Stimulated activated CD4-positive, alpha-beta T cell treated with anti-CD3 and anti-CD28 coated beads, TNF-alpha, amount 100 ng/mL, for 4 hours (primary cell): Measurements from ENCODE around the gene DOCK1.
A peak's percentile ranks its signal among the peaks of the same experiment; 100 is the strongest.

Source experiments
- DNase-seq, 3 experiments: peaks; one replicate each; pipeline ENCODE4 v3.0.0-alpha.2; 2020; ENCODE audit warnings: low read depth in 3 of 3

The DOCK1 gene

DNA sequence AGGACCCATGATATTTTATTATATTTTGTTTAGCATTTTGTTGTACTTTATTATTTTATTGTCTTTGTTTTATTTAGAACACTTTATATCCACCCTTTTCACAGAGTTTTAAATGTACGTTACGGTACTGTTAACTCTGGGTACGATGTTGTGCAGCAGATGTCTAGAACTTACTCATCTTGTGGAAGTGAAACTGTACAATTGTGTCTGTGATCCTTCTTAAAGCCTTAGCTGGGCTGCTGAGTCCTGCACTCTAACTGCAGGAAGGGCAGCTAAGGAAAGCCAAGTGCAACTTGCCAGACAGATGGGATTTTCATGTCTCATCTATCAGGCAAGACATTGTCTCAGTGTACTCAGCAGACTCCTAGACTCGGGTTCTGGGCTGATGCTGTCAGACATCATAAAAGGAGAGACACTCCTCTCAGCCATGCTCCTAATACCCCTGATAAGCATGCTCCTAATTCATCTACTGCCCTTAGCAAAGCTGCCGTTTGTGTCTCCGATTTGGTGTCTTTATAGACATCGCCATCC is 305.8 kb downstream of the DOCK1 start:
- DNase-seq, result no peak

DNA sequence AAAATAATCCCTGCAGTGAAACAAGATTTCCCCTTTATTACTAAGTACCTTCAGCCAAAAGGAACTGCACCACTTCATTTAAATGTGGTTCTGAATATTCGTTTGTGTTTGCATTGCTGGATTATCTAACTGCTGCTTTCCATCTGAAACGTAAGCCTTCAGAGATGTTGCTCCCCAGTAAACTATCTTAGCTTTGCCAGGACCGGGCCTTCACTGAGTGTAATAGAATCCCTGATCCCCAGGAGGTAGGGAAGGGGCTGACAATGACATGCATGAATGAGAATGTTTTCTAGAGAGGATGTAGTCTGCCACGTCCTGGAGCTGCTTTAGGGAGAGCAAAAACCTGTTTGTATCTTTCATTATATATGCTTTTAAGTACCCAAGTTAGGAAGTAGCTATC is 310.6 kb downstream of the DOCK1 start:
- no peak for DNase-seq

DNA sequence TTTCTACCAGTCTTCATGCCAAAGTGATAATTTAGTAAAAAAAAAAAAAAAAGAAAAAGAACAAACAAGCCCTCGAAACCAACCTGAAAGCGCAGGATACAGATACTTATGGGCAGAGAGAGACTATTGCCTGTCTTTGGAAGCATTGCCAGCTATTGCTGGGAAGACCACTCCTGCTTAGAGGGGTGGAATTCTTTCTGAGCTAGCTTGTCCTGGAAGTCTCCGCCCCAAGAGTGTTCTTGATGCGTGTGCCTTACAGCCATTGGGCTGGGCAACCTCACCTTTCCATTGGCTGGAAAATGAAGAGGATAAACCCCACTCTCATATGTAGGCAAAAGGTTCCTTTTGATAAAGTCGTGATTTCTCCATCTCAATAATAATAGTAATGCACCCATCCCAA is 311.0 kb downstream of the DOCK1 start:
- DNase-seq, result no peak

DNA sequence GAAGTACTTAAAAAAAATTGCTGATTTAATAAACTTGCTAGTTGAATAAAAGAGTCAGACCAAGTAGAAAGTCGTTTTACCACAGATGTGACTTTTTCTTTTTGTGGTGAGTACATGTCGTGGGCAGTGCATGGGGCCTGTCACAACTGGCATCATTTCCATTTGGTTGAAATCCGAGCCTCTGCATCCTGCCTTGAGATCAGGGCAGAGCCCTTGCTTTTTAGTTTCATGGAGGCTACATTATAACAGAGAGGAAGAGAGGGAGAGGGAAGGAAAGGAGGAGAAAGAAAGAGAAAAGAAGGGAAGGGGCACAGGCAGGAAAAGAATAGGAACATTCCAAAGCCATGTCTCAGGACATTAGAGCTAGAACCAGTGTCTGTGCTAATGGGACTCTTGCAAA is 311.6 kb downstream of the DOCK1 start:
- no peak for DNase-seq

DNA sequence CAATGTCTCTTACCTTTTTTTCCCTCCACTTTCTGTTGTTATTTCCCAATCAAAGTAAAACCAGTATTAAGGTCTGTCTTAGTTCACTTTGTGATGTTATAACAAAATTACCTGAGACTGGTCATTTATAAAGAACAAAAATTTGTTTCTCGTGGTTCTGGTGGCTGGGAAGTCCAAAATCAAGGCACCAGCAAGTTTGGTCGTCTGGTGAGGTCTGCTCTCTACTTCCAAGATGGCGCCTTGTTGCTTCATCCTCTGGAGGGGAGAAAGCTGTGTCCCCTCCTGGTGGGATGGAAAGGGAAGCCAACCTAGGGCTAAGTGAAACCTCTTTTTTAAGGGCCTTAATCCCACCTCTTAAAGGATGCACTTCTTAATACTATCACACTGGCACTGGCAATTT is 313.4 kb downstream of the DOCK1 start:
- no peak for DNase-seq

DNA sequence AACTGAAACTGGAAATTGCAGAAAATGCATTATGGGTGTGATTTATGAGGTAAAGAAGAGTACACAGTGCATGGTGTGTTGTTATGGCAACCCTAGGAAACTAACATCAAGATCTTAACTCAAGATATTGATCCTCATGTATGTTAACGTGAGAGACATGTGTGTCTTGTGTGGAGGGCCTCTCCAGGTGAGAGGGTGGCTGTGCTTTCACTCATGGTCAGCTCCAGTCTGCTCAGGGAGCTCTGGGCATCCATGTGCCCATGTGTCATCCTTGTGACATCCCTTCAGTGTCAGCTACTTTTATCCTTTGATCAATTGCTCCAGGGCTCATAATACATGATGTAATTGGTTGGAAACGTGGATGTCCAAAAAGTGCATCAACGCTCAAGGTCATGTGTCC is 316.1 kb downstream of the DOCK1 start:
- DNase-seq, result no peak

DNA sequence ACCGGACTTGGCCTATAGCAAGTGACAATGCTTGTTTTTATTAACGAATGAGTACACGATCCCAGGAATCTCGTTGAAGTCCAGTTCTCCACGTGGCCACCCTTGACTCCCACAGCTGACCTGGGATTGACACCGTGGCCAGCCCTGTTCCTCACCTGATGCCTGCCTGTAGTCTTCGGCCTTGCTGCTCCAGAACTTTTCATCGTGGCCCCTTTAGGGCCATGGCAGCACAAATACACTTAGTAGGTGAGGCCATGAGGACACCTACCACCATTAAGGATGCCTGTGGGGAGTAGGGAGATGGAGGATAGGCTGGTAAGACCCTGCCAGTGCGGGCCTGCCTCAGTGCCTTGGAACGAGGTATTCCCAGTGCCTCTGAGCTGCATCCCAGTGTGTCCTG is 321.8 kb downstream of the DOCK1 start:
- no peak for DNase-seq

DNA sequence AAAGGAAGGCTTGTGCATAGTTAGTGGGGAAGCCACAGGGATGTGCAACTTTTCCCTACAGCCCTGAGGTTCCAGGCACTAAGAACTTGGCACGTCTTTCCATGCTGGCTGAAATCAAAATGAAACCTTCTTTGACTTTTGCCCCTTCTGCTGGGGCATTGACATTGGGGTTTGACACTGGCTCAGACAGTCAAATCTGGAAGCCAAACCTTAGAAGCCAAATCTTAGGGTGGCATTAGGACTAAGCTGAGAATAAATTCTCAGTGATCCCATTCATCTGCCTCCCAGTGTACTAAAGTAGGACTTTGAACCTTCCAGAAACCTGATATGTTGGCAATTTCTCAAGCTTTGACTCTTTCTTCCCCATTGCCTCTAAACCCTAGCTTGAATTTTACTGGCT is 322.4 kb downstream of the DOCK1 start:
- DNase-seq, result no peak

DNA sequence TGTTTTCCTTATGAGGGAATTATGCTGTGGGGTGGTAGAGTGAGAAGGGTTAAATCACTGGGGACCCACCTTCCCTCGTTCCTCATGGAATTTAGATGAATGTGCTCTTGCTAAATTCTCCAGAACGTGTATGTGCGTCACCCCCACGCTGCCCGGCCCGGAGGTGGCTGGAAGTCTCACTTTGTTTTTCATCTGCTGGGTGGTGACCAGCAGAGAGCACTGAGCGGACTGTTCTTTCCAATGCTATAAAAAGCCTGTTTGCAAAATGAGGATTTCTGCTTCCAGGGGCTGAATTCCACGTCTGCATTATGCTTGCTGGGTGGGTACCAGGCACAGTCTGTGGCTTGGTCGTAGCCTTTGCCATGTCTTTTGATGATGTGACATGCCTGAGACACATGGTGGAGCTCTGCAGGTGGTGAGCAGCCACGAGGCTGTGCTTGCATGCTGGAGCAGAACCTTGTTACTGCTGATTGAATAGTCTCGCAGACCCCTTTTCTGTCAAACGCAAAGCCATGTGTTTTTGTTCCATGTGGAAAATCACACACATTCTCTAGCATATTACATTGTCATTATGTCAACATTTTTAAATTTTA is 323.1 kb downstream of the DOCK1 start:
- DNase-seq, result no peak

DNA sequence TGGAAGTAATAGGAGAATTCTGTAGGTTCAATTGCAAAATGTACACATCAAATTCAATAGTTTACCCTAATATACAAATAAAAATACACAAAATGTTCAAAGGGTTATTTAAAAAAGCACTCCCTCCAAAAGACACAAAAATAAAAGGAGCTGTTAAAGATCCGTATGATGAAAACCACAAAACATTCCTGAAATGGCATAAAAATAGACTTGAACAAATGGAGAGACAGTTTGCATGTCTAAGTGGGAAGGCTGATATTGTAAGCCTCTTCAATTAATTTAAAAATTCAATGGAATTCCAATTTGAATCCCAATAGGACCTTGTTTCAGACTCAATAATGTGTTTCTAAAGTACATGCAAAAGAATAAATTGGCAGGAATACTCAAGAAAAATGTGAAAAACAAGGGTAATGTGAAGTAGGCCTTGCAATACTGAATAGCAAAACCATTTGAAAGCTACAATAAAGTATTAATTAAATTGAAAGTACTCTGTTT is 329.1 kb downstream of the DOCK1 start:
- DNase-seq, result no peak

DNA sequence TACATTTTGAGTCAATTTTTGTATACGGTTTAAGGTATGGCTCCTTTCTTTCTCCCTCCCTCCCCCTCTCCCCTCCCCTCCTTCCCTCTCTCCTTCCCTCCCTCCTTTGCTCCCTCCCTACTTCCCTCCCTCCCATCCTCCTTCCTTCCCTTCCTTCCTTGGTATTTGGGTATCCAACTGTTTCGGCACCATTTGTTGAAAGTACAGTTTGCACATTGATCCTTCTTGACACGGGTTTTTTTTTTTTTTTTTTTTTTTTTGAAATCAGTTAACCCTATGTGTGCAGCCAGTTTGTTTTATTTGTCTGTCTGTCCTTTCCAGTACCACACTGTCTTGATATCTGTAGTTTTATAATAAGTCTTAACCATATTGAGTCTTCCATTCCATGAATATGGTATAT is 331.0 kb downstream of the DOCK1 start:
- no peak for DNase-seq

DNA sequence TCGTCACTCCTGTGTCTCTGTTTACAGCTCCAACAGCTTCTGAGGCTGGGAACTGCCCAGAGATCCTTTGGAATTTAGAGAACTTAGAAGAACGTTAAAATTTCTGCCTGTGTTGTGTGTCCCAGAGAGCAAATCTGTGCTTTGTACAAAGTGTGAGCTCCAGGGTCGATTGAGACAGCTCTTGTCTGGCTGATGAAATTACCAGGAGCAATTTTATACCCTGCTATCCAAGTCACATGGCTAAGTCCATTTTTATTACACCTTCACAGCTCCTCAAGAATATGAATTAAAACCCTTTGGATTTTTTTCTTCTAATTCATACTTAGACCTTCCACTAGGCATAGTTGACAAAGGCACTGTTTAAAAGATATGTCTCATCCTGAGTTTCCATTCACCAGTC is 337.7 kb downstream of the DOCK1 start:
- no peak for DNase-seq

DNA sequence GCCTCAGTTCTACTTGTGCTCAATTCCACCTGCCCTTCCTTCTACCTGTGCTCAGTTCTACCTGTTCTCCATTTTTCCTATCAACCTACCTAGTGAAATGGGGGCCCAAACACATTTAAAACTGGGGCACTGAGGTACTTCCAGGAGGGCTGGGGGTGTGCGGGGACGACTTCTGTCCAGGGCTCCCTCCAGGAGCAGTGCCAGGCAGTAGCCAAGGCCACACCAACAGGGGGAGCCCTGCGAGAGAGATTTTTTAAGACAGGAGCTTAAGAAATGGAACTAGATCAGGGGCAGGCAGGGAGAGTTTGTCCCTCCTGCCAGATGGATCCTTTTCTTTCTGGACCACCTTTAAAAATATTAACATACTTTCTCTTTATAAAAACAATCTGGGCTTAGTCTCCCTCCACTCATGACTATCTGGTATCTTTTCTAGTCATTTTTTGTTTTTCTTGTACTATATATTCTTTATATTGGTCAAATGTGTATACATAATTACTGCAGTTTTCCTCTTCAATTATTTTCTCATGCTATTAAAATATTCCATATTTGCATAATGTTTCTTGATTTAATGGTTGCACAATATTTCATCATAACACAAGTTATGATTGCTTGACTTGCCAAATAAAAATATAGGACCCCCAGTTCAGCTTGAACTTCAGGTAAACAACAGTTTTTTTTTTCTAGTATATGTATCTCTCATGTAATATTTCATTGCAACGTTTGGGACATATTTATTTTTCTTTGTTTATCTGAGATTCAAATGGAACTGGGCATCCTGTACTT is 338.5 kb downstream of the DOCK1 start:
- peak in 1 of 3 experiments; percentile 1 for DNase-seq

DNA sequence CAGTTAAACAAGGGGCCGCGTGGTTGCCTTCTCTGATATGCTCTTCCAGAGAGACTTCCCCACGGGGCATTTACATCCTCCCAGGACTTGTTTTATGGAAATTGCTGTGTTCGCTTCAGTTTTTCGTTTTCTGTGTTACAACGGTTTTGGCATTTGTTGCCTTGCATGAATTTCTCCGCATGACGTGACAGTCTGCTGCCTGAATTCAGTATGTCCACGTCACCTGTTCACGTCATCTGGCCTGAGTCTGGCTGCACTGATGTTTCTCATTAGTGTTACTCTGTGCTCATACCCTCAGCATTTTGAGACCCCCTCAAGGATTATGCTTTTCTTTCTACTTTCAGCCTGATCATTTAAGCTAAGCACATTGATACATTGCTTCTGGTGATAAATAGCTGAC is 340.2 kb downstream of the DOCK1 start:
- DNase-seq, result no peak

DNA sequence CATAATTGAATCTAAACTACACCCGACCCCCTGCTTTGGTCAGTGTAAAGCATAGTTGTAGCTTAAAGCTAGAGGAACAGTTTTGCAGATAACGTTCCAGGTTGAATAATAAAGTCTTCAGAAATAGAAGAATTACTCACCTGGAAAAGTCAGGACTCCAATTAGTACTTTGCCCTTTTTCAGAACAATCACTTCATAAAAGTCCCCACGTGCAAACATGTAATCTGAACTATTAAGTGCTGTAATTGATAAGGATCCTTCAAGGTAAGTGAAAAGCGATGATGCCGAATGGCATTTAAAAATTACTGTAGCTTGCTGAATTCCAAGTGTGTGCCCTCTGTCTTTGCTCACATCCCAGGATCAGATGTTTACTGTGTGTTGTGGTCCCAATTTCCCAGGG is 344.8 kb downstream of the DOCK1 start:
- DNase-seq, result no peak

DNA sequence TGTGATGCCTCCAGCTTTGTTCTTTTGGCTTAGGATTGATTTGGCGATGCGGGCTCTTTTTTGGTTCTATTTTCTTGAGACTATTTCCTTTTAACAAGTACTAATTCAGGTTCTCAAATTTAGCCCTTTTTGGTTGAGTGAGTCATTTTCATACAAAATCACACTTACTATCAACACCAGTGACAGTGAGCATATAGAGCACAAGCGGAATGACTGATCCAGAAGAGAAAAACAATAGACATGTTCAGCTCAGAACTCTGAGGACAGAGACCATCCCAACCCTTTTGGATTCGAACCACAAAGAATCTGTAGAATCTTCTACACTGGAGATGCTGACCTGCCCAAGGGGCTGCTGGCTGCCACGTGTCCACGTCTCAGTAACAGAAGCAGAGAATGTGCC is 347.6 kb downstream of the DOCK1 start:
- no peak for DNase-seq

DNA sequence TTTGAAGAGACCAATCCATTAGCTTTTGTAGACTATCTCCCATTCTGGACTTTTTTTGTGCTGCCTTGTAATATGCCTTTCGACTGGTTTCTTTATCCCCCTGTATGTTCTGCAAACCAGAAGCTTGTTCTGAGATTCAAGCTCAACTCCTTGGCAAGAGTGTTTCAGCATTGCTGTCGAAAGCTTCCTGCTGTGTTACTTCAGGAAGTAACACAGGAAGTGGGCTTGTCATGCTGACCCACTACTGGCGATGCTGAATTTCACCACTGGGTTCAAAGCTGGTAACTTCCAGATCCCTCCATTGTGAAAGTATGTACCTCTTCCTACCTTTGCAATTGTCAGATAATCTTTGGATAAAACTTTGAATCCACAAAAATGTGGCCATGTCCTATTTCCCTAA is 349.0 kb downstream of the DOCK1 start:
- no peak for DNase-seq

DNA sequence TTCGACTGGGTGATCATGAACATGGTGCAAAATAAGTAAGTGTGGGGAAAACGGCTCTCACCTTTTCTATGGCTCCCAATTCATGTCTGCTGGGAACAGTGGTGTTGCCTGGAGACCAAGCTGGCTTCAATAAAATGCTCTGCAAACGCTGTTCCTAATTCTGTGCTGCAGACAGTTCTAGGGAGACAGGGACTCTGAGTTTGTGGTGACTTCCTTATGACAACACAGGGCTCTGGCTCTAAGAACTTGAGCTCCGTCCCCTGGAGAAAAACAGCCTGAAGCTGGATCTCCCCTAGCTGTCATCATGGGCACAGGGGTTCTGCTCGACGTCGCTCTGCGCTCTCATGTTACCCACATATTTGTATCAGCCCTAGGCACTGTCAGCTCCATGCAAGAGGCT is 352.2 kb downstream of the DOCK1 start:
- no peak for DNase-seq

DNA sequence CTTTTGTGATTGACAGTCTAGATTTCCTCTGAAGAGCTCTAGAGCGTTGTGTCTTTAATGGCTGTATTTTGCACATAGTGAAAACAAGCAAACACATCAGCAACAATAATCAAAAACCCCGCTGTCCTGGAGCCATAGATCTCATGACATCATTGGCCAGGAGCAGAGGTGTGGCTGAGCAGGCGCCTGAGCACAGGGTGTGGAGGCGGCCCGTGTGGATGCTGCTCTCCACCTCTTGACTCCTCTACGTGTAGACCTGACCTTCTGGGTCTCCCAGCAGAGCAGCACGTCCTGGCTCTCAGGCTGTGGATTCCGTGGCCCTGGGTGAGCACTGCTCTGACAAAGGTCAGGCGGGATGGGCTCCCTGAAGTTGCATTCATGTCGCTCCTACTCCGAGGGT is 354.1 kb downstream of the DOCK1 start:
- no peak for DNase-seq

DNA sequence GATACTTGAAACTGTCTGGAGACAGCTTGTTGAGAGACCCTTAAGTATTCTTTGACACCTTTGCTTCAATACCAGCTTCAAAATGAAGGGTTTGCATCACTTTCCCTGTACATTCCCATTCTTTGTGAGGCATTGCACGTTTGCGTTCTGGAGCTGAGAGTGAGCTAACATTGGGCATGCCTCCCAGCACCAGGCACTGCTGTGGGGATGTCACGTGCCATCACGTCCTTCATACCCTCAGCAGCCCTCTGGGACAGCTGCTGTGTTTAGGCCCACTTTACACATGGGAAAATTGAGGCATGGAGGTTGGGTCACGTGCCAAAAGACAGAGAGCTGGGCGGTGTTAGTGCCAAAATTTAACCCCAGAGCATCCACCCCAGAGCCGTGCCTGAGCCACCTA is 357.4 kb downstream of the DOCK1 start:
- no peak for DNase-seq

DNA sequence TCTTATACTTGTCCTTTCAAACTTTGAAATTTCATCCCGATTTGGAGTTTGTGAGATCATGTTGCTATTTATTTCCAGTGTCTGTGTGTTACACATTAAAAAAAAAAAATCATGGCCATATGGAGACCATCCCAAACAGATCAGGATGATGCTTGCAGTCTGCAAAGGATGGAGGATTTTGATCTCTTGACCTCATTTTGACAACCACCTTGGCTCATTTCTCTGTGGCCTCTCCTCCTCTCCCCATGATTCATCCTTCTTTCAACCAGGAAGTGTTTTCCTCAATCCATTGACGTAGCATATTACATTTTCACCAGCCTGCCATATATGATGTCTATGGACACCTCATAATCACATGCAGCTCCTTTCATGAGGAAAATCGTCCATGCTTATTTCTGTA is 360.1 kb downstream of the DOCK1 start:
- no peak for DNase-seq

DNA sequence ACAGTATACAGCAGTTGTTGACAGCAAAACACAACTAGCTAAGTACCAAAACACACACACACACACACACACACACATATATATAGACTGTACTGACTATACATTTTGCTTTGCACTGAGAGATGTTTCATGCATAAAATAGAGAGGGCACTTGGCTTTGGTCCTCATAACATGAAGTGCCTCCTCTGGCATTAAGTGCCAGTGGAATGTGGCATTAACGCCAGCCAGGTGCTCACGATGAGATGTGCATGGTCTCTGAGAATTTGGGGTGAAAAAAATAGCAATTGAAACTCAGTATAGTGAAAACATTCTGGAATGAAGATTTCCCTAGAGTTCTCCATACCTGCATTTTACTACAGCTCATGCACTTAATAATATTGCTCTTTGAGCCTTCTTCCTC is 361.2 kb downstream of the DOCK1 start:
- DNase-seq, result no peak

DNA sequence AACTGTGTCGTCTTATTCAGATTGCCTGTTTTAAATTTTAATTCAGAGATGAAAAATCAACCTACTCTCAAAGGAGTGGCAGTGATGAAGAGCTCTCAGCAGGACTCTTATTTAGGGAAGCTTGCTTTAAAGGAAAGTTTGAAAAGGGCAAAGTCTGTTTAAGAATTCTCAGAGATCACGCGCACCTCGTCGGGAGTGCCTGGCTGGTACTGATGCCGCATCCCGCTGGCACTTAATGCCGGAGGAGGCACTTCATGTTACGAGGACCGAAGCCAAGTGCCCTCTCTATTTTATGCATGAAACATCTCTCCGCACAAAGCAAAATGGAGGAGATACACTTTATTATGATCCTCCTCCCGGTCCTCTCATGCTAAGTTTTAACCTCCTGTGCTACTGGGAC is 362.2 kb downstream of the DOCK1 start:
- DNase-seq, result no peak
